RPMI8226 (cell line): Measurements from ENCODE around the gene SPAM1.
"Not testable (repeated sequence)": the region's sequence is repeated elsewhere in the genome, so short reads cannot be mapped to it uniquely, and the experiment has no call there.

Experiments
- DNase-seq: peaks from one replicate; pipeline ENCODE4 v3.0.0-alpha.2; 2015

SPAM1 gene, protein sequence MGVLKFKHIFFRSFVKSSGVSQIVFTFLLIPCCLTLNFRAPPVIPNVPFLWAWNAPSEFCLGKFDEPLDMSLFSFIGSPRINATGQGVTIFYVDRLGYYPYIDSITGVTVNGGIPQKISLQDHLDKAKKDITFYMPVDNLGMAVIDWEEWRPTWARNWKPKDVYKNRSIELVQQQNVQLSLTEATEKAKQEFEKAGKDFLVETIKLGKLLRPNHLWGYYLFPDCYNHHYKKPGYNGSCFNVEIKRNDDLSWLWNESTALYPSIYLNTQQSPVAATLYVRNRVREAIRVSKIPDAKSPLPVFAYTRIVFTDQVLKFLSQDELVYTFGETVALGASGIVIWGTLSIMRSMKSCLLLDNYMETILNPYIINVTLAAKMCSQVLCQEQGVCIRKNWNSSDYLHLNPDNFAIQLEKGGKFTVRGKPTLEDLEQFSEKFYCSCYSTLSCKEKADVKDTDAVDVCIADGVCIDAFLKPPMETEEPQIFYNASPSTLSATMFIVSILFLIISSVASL

DNA sequence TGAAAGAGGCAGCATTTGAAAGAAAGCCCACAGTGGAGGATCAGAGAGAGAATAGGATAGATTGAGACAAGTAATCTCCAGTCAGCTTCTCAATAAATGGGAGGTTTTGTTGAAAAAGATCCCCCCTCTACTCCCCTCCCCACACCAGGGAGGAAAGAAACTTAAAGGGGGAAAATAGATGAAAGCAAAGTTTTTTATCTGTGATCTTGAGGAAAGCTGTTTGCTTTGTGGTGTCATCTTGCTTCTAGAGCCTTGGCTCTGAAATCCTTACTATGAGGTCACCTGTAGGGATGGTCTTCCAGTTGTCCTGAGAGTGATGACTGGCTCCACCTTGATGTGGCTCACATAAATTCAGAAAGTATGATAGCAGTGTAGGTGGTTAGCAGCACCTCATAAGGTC, at the start of gene SPAM1:
SPAM1 (plus strand) TSS at position 301 of the 400 bp plus-strand sequence. CDS start 28,330 bp downstream, outside the sequence.
- no peak for DNase-seq

- DNase-seq: no peak
Observed at GRCh38 chr7:123876557-123877256, 48.3 kb upstream of the SPAM1 start.

DNA sequence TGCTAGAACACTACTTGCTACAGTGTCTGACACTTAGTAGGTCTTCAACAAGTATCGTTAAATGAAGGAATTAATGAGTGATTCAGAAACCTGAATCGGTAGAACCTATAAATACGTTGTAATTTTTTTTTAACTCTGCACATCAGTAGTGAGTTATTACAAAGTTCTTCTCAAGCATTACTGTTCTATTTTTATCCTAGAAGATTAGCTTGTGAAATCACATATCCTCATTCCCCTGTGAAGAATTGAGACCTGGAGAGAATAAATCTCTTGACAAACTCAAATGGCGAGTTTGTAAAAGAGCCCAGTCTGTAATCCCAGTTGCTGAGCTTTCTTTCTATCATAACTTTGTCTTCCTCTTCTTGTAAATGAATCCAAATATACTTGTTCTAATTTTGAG, 45.4 kb upstream of the SPAM1 start:
- no peak for DNase-seq

GRCh38 chr7:123881300-123881699, 43.7 kb upstream of the SPAM1 start:
- no peak for DNase-seq

- DNase-seq: no peak
Observed at GRCh38 chr7:123883154-123883553, 41.9 kb upstream of the SPAM1 start.

- no peak for DNase-seq
Observed at GRCh38 chr7:123888192-123888591, 36.8 kb upstream of the SPAM1 start.

DNA sequence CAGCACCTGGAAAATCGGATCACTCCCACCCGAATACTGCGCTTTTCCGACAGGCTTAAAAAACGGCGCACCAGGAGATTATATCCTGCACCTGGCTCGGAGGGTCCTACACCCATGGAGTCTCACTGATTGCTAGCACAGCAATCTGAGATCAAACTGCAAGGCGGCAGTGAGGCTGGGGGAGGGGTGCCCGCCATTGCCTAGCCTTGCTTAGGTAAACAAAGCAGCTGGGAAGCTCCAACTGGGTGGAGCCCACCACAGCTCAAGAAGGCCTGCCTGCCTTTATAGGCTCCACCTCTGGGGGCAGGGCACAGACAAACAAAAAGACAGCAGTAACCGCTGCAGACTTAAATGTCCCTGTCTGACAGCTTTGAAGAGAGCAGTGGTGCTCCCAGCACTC, 30.3 kb upstream of the SPAM1 start:
- DNase-seq: not testable (repeated sequence)

DNA sequence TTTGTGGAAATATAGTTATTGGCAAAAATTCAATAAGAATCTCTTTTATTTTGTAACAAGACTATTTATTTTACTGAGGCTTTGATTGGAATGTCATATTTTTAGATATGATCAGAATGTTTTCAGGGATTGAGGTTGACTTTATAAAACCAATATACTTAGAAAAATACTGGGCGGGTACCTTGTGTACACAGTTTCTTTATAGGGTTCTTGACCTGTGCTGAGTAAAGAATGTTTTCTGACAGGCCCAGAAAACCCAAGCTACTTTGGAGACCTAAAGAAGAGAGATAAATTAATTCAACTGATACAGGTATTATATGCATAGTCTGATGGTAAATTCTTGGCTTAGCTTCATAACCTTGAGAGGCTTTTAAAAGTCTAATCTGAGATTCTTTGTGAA, 23.9 kb upstream of the SPAM1 start:
- DNase-seq: no peak

- no peak for DNase-seq
Observed at GRCh38 chr7:123905714-123906113, 19.3 kb upstream of the SPAM1 start.

DNA sequence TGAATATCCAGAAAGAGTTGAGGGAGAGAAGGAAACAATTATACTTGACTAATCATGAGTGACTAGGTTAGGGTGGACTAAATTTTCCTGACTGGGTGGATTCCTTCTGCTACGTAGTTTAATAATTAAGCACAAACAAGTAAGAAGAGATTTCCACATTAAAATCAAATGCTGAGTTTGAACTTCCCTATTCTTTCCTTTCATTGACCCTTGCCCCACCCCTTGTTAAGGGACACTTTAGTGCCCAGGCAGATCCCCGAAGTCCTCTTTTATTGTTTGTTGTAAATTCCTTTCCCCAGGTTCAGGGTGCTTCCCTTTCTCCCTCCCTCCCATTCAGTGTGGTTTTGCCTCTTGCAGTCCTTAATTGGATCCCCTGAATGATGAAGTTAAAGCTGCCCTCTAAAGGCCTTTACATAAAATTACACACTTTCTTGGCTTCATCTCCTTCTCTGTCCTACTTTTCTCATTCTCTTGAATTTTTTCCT, 8.8 kb upstream of the SPAM1 start:
- no peak for DNase-seq

GRCh38 chr7:123917878-123918277, 7.2 kb upstream of the SPAM1 start:
- no peak for DNase-seq

DNA sequence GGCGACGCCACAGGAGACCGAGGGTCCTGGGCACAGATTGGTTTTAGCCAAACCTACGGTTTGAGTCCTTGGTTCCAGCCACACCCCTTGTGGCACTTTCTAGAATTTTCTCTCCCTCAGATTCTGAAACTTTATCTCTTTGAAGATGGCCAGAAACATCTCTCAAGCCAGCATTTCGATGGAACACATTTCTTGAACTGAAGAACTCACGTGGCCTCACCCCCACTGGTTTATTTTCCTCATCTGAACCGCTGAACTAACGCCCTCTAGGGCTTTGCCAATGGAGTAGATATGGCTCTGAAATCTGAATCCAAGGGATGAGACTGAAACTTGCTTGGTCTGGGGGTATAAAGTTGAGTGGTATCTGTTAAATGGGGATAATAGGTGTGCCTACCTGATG, 6.7 kb upstream of the SPAM1 start:
- no peak for DNase-seq

DNA sequence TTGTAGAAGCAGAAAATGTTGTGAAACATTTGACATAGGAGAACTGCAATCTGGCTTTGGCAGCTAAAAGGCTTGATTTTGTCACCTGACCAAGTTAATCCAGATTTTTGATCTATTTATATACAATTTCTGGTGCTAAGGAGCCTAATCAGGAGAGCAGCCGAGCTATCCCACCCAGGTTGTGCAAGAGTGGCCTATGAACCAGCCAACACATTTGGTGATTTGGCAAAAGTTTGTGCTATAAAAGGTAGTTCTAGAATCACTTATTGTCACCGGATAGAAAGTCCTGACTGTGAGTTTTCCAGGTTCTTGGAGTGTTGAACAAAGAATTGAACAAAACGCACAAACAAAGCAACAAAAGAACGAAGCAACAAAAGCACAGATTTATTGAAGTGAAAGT, 1.4 kb upstream of the SPAM1 start:
- DNase-seq: no peak

DNA sequence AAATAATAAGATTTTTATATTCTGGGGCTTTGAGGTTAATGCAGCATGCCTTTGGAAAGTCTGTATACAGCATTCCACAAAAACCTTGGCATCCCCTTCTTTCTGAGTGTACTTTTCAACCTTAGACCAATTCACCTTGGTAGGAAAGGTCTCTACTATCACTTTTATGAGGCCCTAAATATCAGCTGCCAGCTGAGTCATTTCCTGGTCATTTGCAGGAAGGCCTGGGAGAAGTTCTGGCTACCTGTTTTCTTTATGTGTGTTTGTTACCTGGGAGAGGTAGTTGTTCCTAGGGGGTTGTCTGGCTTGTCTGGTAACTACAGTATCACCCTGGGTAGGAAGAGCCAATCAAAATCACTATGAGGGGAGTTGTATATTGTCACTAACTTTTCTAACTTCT, 4.1 kb downstream of the SPAM1 start:
- no peak for DNase-seq

DNA sequence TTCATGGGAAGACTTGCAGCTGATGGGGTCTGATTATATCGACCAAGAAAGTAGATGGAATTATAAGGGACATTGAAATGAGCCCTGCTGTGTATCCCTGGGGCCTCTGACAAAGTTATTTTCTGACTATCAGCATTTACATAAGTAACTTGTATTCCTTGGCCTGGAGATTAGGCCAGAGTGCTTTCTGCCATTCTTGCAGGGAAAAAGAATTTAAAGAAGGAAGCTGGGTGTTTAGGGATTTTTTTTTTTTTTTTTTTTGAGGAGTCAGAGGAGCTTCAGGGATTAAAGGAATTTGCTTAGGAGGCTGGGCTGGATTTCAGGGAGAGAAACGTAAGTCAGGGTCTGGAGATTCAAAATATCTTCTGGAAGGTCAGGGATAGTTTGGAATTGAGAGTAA, 4.6 kb downstream of the SPAM1 start:
- no peak for DNase-seq

DNA sequence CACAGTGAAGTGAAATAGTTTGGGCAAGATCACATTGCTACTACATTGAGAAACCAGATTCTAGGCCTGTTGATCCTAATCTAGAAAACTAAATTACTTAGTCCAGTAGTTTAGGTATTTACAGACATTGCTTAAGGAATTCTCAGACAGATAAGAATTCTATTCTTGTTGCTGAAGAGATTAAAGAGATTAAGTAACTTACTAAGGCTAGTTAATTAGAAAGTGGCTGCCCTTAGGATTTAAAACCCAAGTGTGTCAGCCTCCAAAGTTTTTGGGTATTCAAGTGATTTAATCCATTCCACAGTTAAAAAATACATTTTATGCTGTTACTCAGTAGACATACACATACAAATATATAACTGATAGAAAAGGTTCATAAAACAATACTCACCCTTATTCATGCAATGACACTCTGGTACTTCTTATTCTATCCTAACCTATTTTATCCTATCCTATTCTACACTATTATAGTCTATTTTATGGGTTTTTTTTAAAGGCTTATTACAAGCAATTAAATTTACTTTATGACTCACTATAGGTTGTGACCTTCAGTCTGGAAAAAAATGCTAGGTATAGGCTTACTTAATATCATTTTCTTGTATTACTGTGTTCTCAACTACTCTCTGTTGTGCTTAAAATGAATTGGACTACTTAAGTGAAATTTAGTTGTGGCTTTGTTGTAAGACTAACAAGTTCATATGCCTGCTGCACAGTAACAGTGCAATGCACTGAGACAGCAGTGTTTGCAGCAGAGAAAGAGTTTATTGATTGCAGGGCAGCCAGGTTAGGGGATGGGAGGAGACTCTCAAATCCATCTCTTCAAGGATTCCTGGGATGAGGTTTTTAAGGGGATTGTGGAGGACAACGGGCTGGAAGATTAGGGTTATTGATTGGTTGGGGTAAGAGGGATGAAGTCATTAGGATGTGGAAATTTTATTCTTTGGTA, 10.7 kb downstream of the SPAM1 start:
- no peak for DNase-seq

DNA sequence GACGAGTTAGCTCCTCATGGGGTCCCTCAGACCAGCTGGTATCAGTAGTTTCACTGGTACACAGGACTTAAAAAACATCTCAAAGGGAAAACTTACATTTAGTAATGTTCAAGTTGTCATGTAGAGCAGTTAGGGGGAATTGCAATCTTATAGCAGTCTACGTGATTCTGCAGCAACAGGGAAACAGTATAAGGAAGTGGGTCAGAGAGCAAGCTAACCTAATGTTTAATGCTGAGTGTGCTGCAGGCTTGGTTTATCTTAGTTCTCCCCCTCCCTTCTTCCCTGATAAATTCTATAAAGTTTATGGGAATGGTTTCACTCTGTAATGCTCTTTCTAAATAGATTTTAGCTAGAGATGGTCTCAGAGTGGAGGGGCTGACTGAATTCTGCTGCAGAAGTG, 11.3 kb downstream of the SPAM1 start:
- no peak for DNase-seq

GRCh38 chr7:123939784-123940183, 14.7 kb downstream of the SPAM1 start:
- no peak for DNase-seq

- DNase-seq: no peak
Observed at GRCh38 chr7:123941391-123942180, 16.5 kb downstream of the SPAM1 start.

GRCh38 chr7:123944395-123944794, 19.4 kb downstream of the SPAM1 start:
- DNase-seq: no peak

GRCh38 chr7:123945938-123946337, 20.9 kb downstream of the SPAM1 start:
- no peak for DNase-seq

DNA sequence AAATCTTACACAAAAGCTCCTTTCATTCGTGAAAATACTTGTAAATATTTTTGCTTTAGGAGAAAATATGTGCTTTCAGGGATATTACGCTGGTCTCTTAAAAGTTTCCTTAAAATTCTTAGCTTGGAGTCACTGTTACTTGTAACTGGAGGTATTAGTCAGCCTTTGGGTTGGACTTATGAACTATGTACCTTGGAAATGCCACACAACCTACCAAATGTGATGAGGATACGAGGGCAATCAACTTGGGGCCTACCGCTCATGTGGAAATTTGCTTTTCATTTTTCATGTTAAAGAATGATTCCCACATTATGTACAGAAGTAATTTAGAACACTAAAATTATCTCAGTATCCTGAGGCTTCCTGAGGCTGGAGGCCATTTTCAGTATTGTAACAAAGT, 23.1 kb downstream of the SPAM1 start:
- no peak for DNase-seq
